Measurements from ENCODE around the gene DAZAP1. TPM values are rescaled to one million over a fixed set of nuclear protein-coding genes. Genes with fewer than 3 reads are reported as not detected.

DAZAP1 gene
- total RNA-seq, 1 donor = 40.9 TPM

DNA sequence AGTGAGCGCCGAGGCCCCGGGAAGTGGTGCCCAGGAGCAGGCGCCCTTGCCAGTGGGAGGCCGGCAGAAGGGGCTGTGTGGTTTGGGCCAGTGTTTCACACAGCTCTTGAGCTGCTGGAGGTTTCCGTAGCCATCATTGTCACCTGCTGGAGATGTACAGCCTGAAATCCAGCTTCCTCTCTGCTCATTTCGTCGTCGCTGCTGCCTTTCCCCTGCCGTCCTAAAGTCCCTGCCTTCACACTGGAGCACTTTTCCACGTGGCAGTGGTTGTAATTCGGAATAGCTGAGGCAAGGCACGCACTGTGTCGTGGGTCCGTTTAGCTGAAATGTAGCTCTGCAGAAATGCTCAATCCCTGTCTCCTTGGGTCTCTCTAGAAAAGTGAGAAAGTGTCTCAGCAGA, 13.2 kb downstream of the DAZAP1 start:
- H3K27ac ChIP-seq (ENCODE audit: low read depth, low read length) = no peak overlapping the region
- H3K9me3 ChIP-seq (ENCODE audit: low read depth, low read length) = no peaks in the 10 kb centered on the region
- H3K36me3 ChIP-seq (ENCODE audit: insufficient read depth, low read length) = peaks cover 69% of the 10 kb centered on the region
- peaks cover 21% of the 10 kb centered on the region for H3K4me1 ChIP-seq (ENCODE audit: insufficient read depth, low read length)
- peaks cover 97% of the 10 kb centered on the region for H3K79me2 ChIP-seq (ENCODE audit: insufficient read depth, low read length)
- DNase-seq (ENCODE audit: insufficient read length, low spot score, missing footprints) = no peak
- H2AFZ ChIP-seq (ENCODE audit: low read length) = no peak overlapping the region
- peaks cover 61% of the 10 kb centered on the region for H4K20me1 ChIP-seq (ENCODE audit: insufficient read depth, low read length)
- H3K4me3 ChIP-seq (ENCODE audit: insufficient read depth, low read length) = no peak overlapping the region
- TF ChIP-seq, protein P1, sequence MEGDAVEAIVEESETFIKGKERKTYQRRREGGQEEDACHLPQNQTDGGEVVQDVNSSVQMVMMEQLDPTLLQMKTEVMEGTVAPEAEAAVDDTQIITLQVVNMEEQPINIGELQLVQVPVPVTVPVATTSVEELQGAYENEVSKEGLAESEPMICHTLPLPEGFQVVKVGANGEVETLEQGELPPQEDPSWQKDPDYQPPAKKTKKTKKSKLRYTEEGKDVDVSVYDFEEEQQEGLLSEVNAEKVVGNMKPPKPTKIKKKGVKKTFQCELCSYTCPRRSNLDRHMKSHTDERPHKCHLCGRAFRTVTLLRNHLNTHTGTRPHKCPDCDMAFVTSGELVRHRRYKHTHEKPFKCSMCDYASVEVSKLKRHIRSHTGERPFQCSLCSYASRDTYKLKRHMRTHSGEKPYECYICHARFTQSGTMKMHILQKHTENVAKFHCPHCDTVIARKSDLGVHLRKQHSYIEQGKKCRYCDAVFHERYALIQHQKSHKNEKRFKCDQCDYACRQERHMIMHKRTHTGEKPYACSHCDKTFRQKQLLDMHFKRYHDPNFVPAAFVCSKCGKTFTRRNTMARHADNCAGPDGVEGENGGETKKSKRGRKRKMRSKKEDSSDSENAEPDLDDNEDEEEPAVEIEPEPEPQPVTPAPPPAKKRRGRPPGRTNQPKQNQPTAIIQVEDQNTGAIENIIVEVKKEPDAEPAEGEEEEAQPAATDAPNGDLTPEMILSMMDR (IDR thresholded peaks at IDR 0.05; ENCODE audit: extremely low read depth, low read depth, low read length) = no peak
- no peak overlapping the region for H3K4me2 ChIP-seq (ENCODE audit: insufficient read depth, low read length)
- H3K27me3 ChIP-seq (ENCODE audit: insufficient read depth, low read length) = no peaks in the 10 kb centered on the region

DNA sequence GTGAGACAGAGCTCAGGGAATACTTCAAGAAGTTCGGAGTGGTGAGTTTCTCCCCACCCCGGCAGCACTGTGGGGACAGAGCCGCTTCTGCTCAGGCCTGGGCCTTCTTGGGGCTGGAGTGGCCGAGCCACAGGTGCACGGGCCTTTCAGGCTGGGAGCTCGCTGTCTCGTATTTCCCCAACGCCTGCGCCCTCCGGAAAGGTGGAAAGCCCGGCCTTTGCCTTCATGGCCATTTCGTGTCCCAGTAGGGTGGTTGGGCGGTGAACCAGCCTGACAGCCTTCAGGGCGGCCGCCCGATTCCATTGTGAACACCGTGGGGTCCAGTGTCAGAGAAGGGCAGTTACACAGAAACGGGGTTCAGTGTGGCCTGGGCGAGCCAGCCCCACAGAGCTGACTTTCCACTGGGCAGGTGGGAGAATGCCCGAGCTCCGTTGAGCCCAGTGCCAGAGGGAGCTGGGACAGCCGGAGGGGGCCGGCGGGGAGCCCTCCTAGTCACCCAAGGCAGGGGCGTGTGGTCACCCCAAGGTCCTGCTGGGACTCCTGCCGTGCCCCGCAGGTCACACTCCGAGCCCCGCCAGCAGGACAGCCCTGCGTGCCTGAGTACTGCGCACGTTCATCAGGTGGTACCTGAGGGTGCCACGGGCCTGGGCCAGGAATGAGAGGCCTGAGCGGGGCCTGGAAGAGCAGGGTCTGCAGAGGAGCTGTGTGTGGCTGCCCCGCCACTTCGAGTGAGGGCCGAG, 14.0 kb downstream of the DAZAP1 start:
- H3K4me3 ChIP-seq (ENCODE audit: insufficient read depth, low read length) = no peak overlapping the region
- no peak overlapping the region for H3K27ac ChIP-seq (ENCODE audit: low read depth, low read length)
- no peaks in the 10 kb centered on the region for H3K27me3 ChIP-seq (ENCODE audit: insufficient read depth, low read length)
- H3K4me2 ChIP-seq (ENCODE audit: insufficient read depth, low read length) = no peak overlapping the region
- H4K20me1 ChIP-seq (ENCODE audit: insufficient read depth, low read length) = peaks cover 58% of the 10 kb centered on the region
- no peaks in the 10 kb centered on the region for H3K9me3 ChIP-seq (ENCODE audit: low read depth, low read length)
- DNase-seq (ENCODE audit: insufficient read length, low spot score, missing footprints) = no peak
- H3K36me3 ChIP-seq (ENCODE audit: insufficient read depth, low read length) = peaks cover 71% of the 10 kb centered on the region
- peaks cover 97% of the 10 kb centered on the region for H3K79me2 ChIP-seq (ENCODE audit: insufficient read depth, low read length)
- H3K4me1 ChIP-seq (ENCODE audit: insufficient read depth, low read length) = peaks cover 13% of the 10 kb centered on the region
- TF ChIP-seq, protein P1 (IDR thresholded peaks at IDR 0.05; ENCODE audit: extremely low read depth, low read depth, low read length) = no peak
- H2AFZ ChIP-seq (ENCODE audit: low read length) = no peak overlapping the region

DNA sequence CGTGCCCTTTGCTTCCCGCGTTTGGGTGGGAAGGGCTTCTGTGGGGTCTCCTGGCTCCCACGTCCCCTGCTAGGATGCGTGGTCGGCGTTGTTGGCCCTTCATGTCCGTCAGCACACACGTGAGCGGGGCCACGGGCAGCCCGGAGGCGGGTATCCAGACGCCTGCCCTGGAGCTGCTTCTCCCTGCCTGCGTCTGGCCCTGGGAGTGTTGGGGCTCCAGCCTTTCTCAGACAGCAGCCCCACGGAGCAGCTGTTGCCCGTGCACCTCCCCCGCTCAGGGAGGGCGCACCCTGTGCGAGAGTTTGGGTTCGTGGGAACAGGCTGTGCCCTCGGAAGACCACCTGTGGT, 14.5 kb downstream of the DAZAP1 start:
- TF ChIP-seq, protein P1 (IDR thresholded peaks at IDR 0.05; ENCODE audit: extremely low read depth, low read depth, low read length) = no peak
- no peaks in the 10 kb centered on the region for H3K9me3 ChIP-seq (ENCODE audit: low read depth, low read length)
- H3K4me3 ChIP-seq (ENCODE audit: insufficient read depth, low read length) = no peak overlapping the region
- no peak overlapping the region for H3K27ac ChIP-seq (ENCODE audit: low read depth, low read length)
- peaks cover 96% of the 10 kb centered on the region for H3K79me2 ChIP-seq (ENCODE audit: insufficient read depth, low read length)
- no peak for DNase-seq (ENCODE audit: insufficient read length, low spot score, missing footprints)
- H4K20me1 ChIP-seq (ENCODE audit: insufficient read depth, low read length) = peaks cover 56% of the 10 kb centered on the region
- peaks cover 7% of the 10 kb centered on the region for H3K4me1 ChIP-seq (ENCODE audit: insufficient read depth, low read length)
- no peak overlapping the region for H3K4me2 ChIP-seq (ENCODE audit: insufficient read depth, low read length)
- no peak overlapping the region for H2AFZ ChIP-seq (ENCODE audit: low read length)
- H3K36me3 ChIP-seq (ENCODE audit: insufficient read depth, low read length) = peaks cover 76% of the 10 kb centered on the region
- no peaks in the 10 kb centered on the region for H3K27me3 ChIP-seq (ENCODE audit: insufficient read depth, low read length)

DNA sequence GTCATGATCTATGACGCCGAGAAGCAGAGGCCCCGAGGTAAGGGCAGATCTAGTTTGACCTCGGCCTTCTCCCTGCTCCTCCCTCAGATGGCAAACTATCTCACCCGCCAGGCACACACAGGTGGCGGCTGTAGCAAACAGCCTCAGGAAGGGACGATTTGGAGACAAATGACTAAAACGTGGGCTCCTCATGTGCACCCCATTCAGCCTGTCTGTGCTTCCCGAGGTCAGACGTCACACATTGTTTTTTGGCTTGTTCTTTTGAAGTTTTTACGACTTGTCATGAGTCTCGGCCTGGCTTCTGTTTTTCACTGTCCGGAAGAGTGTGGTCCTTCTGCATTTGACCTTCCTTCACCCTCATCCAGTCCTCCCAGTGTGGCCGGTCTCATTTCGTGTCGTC, 15.0 kb downstream of the DAZAP1 start:
- Histone ChIP-seq H3K4me2 (ENCODE audit: insufficient read depth, low read length) (no peak overlapping the region), H3K27me3 (ENCODE audit: insufficient read depth, low read length) (no peaks in the 10 kb centered on the region), H4K20me1 (ENCODE audit: insufficient read depth, low read length) (peaks cover 53% of the 10 kb centered on the region), H3K9me3 (ENCODE audit: low read depth, low read length) (no peaks in the 10 kb centered on the region), H3K4me1 (ENCODE audit: insufficient read depth, low read length) (peaks cover 3% of the 10 kb centered on the region), H3K79me2 (ENCODE audit: insufficient read depth, low read length) (peaks cover 96% of the 10 kb centered on the region), H3K4me3 (ENCODE audit: insufficient read depth, low read length) (no peak overlapping the region), H2AFZ (ENCODE audit: low read length) (no peak overlapping the region), H3K36me3 (ENCODE audit: insufficient read depth, low read length) (peaks cover 80% of the 10 kb centered on the region), H3K27ac (ENCODE audit: low read depth, low read length) (no peak overlapping the region)
- TF ChIP-seq, protein P1 (IDR thresholded peaks at IDR 0.05; ENCODE audit: extremely low read depth, low read depth, low read length) = no peak
- no peak for DNase-seq (ENCODE audit: insufficient read length, low spot score, missing footprints)

Measured in osteoblast (primary cell).